HG03575 (cell line): ENCODE measurements around the gene PKLR.
"Not testable (repeated sequence)": the region's sequence is repeated elsewhere in the genome, so short reads cannot be mapped to it uniquely, and the experiment has no call there.

Experiments
- ATAC-seq: cut with Tn5 transposase; IDR thresholded peaks from one replicate; pipeline ENCODE4 v1.9.1; 2021; ENCODE audit not compliant: unreplicated experiment, insufficient number of reproducible peaks, low FRiP score; ENCODE audit errors: extremely low read depth

PKLR gene

GRCh38 chr1:155301342-155301841 lies at the start of gene PKLR:
Gene PKLR, minus strand, starts transcription at chr1:155301438. Its CDS starts 43 bp downstream, at chr1:155301395.
- no peak for ATAC-seq

- no peak for ATAC-seq
Observed at GRCh38 chr1:155342842-155343241, 41.6 kb upstream of the PKLR start.

DNA sequence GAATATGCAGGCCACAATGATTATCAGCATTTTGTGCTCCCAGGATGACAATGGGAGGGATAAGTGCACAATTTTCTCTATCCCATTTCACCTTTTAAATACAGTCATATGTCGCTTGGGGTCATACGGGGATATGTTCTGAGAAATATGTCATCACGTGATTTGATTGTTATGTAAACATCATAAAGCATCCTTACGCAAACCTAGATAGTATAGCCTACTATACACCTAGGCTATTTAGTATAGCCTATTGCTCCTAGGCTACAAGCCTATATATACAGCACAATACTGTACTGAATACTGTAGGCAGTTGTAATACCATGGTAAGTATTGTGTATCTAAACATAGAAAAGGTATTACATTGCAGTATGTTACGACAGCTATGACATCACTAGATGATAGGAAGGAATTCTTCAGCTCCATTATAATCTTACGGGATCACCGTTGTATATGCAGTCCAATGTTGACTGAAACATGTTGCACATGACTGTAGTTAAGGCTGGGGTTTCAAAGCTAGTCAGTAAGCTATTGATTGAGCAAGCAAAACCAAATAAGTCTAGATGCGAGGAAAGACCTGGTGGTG lies 38.4 kb upstream of the PKLR start:
- no peak for ATAC-seq

DNA sequence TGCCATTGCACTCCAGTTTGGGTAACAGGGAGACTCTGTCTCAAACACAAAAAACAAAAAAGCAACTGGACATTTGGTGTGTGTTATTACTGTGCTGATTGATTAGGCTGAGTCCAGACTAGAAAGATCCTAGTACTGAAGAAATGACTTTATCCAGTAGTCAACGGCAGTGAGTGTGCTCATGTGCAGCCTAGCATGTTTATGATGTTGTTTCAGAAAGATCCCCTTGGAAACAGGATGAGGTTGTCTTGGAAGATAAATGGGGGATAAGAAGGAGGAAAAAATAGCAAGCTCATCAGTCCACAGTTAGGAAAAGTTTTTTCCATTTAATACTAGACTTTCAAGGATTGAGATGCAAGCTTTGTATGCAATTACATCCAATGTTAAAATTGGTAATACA lies 33.7 kb upstream of the PKLR start:
- no peak for ATAC-seq

- ATAC-seq, result no peak
Observed at GRCh38 chr1:155329980-155330598, 28.9 kb upstream of the PKLR start.

DNA sequence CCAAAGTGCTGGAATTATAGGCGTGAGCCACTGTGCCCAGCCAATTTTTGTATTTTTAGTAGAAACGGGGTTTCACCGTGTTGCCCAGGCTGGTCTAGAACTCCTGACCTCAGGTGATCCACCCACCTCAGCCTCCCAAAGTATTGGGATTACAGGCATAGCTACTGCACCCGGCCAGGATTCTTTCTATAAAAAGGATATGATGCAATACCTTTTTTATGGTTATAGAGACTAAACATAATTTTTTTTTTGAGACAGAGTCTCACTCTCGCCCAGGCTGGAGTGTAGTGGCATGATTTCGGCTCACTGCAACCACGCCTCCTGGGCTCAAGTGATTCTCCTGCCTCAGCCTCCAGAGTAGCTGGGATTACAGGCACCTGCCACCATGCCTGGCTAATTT lies 27.6 kb upstream of the PKLR start:
- not testable (repeated sequence) for ATAC-seq

GRCh38 chr1:155327981-155328380 lies 26.7 kb upstream of the PKLR start:
- no peak for ATAC-seq

GRCh38 chr1:155326631-155327037 lies 25.4 kb upstream of the PKLR start:
- ATAC-seq, result no peak

DNA sequence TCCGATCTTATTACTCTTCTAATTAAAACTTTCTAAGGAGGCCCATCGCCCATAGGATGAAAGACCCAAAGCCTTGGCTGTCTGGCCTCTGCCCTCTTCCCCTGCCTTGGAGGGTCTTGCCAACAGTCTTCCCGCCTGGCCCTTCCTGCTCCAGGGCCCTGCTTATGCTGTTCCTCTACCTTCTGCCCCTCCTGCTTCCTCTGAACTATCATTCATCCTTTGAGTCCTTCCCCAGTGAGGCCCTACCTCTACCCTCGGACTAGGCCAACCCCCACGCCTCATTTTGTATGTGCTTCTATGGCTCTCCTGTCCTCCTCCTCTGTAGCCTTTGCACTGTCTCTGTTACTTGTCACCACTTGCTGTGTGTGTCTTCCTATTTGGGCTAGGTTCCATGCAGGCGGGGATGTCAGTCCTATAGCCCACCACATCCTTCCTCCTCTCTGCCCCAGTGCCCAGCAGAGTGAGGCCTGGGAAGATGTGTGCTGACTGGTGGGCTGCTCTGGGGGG lies 24.8 kb upstream of the PKLR start:
- no peak for ATAC-seq

GRCh38 chr1:155325603-155325893 lies 24.3 kb upstream of the PKLR start:
- ATAC-seq, result no peak

- ATAC-seq, result no peak
Observed at GRCh38 chr1:155324717-155325602, 23.7 kb upstream of the PKLR start.

DNA sequence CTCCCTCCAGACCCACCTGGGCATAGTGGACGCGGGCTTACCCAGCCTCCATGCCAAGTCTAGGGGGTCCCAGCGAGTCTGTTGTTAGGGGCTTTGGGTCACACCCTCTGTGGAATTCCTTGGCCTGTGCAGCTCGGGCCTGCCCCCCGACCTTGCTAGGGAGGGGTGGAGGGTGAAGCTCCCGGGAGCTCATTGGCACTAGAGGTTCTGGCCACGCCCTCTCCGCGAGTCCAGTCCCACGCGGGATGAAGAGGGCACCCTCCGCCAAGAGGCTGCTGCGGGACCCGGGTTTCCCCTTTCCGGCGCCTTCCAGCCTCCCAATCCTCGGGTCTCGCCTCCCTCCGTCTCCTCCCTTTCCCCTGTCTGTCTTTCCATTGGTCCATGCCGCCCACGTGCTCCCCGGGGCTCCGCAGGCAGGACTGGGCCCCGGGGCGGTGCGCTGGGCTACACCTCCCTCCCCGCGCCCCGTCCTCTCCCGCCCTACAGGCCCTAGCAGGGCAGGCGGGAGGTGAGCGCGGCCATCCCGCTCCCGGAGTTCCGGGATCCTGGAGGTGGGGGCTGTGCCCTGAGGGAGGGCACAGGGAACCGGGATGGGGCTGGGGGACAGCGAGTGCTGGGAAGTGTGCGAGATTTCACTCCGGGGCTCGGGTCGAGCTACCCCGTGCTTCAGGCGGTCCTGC lies 22.9 kb upstream of the PKLR start:
- no peak for ATAC-seq

- ATAC-seq, result no peak
Observed at GRCh38 chr1:155323729-155324036, 22.4 kb upstream of the PKLR start.

DNA sequence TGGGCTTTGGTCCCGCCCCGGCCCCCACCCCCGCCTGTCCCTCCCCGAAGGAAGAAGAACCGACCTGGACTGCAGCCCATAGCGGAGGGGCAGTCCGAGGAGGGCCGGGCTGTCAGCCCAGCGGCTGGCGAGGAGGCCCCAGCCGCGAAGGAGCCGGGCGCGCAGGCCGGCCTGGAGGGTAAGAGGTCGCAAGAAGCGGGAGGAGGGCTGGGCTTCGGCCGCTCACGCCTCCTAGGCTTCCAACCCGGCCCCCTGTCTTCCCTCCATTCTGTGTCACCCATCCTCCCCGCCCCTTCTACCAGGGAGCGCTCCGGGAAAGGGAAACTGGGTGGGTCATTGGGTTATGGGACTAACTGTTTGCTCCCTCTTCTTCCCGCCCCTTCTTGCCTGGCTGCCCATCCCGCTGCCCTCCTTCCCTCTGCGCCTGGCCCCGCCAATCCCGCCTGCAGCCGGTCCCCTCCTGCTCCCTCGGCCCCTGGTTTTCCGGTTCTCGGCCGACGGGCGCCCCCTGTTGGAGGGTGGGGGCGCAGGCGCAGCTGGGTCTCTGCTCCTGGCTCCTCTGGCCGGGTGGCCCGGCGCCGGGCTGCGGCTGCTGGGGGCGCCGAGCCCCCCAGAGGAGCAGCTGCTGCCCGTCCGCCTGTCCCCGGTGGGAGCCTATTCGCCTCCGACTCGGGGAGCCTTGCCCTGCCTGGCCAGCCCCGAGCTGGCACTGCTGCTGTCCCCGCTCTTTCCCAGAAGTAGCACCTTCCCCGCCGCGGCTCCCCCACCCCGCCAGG lies 21.9 kb upstream of the PKLR start:
- ATAC-seq, result no peak

DNA sequence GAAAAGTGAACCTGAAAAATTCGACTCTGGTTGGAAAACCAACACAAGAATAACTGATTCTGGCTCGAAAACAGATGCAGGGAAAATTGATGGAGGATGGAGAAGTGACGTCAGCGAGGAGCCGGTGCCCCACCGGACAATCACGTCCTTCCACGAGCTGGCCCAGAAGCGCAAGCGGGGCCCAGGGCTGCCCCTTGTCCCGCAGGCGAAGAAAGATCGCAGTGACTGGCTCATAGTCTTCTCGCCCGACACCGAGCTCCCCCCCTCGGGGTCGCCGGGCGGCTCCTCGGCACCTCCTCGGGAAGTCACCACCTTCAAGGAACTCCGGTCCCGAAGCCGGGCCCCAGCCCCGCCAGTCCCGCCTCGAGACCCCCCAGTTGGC lies 21.3 kb upstream of the PKLR start:
- no peak for ATAC-seq

GRCh38 chr1:155321639-155322503 lies 20.6 kb upstream of the PKLR start:
- ATAC-seq, result no peak

- ATAC-seq, result no peak
Observed at GRCh38 chr1:155320661-155321617, 19.7 kb upstream of the PKLR start, which contains the start of gene RUSC1. Gene RUSC1, plus strand, starts transcription at chr1:155320894. Its CDS starts 880 bp downstream, at chr1:155321774.
